GM18507 (cell line): ENCODE measurements around the gene UNC13D.
"Not testable (repeated sequence)": the region's sequence is repeated elsewhere in the genome, so short reads cannot be mapped to it uniquely, and the experiment has no call there.

Source experiments
- DNase-seq: peaks from one replicate; pipeline ENCODE4 v3.0.0; 2011; ENCODE audit warnings: low read depth; ENCODE audit not compliant: insufficient read length; ENCODE audit errors: extremely low spot score
- FAIRE-seq: peaks from 2 replicates; lab custom pipeline; 2011; peaks lifted over from hg19 to GRCh38; lab: Jason Lieb, UNC

Gene UNC13D

GRCh38 chr17:75875182-75875939 lies 31.2 kb upstream of the UNC13D start:
- no peak for FAIRE-seq
- DNase-seq = no peak

- DNase-seq (no peak), FAIRE-seq (no peak)
Measured at GRCh38 chr17:75874323-75875181, 30.3 kb upstream of the UNC13D start.

GRCh38 chr17:75873587-75874322 lies 29.6 kb upstream of the UNC13D start:
- FAIRE-seq (no peak), DNase-seq (no peak)

- DNase-seq (no peak), FAIRE-seq (no peak)
Measured at GRCh38 chr17:75872434-75873351, 28.5 kb upstream of the UNC13D start.

- not testable (repeated sequence) for DNase-seq, FAIRE-seq
Measured at GRCh38 chr17:75870228-75870627, 26.0 kb upstream of the UNC13D start.

GRCh38 chr17:75869282-75870141 lies 25.3 kb upstream of the UNC13D start:
- DNase-seq (no peak), FAIRE-seq (no peak)

GRCh38 chr17:75868730-75869281 lies 24.6 kb upstream of the UNC13D start:
- FAIRE-seq, DNase-seq: not testable (repeated sequence)

- not testable (repeated sequence) for DNase-seq, FAIRE-seq
Measured at GRCh38 chr17:75865404-75866188, 21.4 kb upstream of the UNC13D start.

- not testable (repeated sequence) for DNase-seq, FAIRE-seq
Measured at GRCh38 chr17:75864887-75865286, 20.7 kb upstream of the UNC13D start.

GRCh38 chr17:75864448-75864871 lies 20.3 kb upstream of the UNC13D start:
- FAIRE-seq (peak; percentile 87), DNase-seq (no peak)

GRCh38 chr17:75861927-75862317 lies 17.7 kb upstream of the UNC13D start:
- DNase-seq (no peak), FAIRE-seq (no peak)

GRCh38 chr17:75859358-75859757 lies 15.2 kb upstream of the UNC13D start:
- not testable (repeated sequence) for DNase-seq, FAIRE-seq

GRCh38 chr17:75856062-75856756 lies 12.0 kb upstream of the UNC13D start:
- DNase-seq = no peak
- no peak for FAIRE-seq

- FAIRE-seq = peak; percentile 99
Measured at GRCh38 chr17:75855310-75856061, 11.3 kb upstream of the UNC13D start, which contains the start of gene WBP2. Gene WBP2, minus strand, starts transcription at chr17:75855335. Its CDS starts 38 bp downstream, at chr17:75855297.

GRCh38 chr17:75854881-75855309 lies 10.7 kb upstream of the UNC13D start:
- no peak for FAIRE-seq
- DNase-seq = no peak

More at GRCh38 chr17:75855310-75856061, 11.3 kb upstream of the UNC13D start, which contains the start of gene WBP2:
- peak; percentile 90 for DNase-seq
